ENCODE results near the gene FAM120B.

The FAM120B gene

DNA sequence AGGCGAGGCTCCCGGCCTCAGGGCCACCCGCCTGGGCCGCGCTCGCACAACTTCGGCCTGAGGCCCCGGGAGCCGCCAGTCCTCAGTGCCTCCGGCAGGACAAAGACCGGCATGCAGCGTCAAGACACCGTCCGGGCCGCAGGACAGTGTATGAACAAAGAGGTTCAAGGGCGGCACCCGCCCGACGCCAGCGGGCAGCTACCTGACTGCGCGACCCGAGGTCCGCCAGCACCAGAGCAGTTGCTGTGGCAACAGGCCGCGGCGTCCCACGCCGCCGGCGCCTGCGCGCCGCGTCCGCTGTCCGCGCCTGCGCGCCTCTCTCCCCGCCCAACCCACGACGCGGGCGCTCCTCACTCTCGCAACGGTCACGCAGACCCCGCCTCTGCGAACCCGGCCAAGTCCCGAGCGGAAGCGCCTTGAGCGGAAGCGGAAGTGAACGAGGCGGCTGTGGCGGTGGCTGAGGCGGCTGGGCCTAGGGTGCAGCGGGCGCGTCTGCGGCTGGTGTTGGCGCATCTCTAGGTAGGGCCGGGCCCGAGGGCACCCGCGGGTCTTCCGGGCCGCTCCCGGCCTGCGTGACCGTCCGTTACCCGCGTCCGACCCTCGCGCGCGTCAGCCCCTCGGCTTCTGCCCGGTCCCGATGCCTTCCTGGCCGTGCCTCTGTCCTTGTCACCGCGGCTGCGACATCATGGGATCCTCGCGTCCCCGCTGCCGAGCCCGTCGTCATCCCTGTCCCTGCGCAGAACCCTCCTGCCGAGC lies at the start of gene FAM120B:
TSS of gene FAM120B (plus strand) at position 435 of the 756 bp plus-strand sequence. CDS start 10,633 bp downstream, outside the sequence.
- TF ChIP-seq, protein P1, sequence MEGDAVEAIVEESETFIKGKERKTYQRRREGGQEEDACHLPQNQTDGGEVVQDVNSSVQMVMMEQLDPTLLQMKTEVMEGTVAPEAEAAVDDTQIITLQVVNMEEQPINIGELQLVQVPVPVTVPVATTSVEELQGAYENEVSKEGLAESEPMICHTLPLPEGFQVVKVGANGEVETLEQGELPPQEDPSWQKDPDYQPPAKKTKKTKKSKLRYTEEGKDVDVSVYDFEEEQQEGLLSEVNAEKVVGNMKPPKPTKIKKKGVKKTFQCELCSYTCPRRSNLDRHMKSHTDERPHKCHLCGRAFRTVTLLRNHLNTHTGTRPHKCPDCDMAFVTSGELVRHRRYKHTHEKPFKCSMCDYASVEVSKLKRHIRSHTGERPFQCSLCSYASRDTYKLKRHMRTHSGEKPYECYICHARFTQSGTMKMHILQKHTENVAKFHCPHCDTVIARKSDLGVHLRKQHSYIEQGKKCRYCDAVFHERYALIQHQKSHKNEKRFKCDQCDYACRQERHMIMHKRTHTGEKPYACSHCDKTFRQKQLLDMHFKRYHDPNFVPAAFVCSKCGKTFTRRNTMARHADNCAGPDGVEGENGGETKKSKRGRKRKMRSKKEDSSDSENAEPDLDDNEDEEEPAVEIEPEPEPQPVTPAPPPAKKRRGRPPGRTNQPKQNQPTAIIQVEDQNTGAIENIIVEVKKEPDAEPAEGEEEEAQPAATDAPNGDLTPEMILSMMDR (IDR thresholded peaks at IDR 0.05; ENCODE audit: insufficient read depth, low read length, missing control alignments), result no peak
- ChIA-PET CTCF (interaction anchor here (1.4 kb wide), 1 partner anchor 12 kb away, joined by 4 read pairs; no protein-coding TSS in a partner anchor), POLR2A (interaction anchor here (0.9 to 1.0 kb wide), 2 partner anchors 12 to 132 kb away, joined by 3 to 4 read pairs; no protein-coding TSS in a partner anchor)
- peak; percentile 51 for DNase-seq (ENCODE audit: low read depth, low spot score)
- peak within 1 kb of the TSS; percentile 99 for H3K4me3 ChIP-seq (ENCODE audit: low read depth, low read length)

DNA sequence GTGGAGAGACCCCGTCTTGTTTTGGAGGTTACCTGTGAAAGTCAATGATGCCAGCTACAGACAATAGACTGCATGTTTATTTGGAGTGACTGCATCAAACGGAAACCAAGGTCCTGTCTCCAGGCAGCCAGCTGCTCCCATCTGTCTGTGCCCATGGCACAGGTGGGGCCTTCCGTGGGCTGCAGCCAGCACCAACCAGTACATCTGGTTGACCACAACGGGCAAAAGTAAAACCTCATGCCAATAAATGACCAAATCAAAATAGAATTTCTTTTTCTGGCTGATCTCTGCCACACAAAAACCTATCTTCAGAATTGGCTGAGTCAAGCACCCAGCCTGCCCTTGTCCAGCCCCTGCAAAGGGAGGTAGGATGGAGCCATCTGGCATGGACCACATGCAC lies 49.2 kb upstream of the FAM120B start:
- no peak for DNase-seq (ENCODE audit: low read depth, low spot score)
- CTCF ChIA-PET, result no interaction called here

GRCh38 chr6:170258407-170258806 lies 48.2 kb upstream of the FAM120B start:
- H3K4me3 ChIP-seq (ENCODE audit: low read depth, low read length), result no peak overlapping the region
- no peak for DNase-seq (ENCODE audit: low read depth, low spot score)
- POLR2A ChIA-PET, result no interaction called here
- CTCF ChIA-PET, result no interaction called here
- TF ChIP-seq, protein P1 (IDR thresholded peaks at IDR 0.05; ENCODE audit: insufficient read depth, low read length, missing control alignments), result no peak

More for the DNA sequence above, 49.2 kb upstream of the FAM120B start:
- POLR2A ChIA-PET, result no interaction called here
- H3K4me3 ChIP-seq (ENCODE audit: low read depth, low read length), result no peak overlapping the region
- TF ChIP-seq, protein P1 (IDR thresholded peaks at IDR 0.05; ENCODE audit: insufficient read depth, low read length, missing control alignments), result no peak

- CTCF ChIA-PET, result no interaction called here
- TF ChIP-seq, protein P1 (IDR thresholded peaks at IDR 0.05; ENCODE audit: insufficient read depth, low read length, missing control alignments), result no peak
- POLR2A ChIA-PET, result no interaction called here
- DNase-seq (ENCODE audit: low read depth, low spot score), result no peak
- H3K4me3 ChIP-seq (ENCODE audit: low read depth, low read length), result no peak overlapping the region
Measured at GRCh38 chr6:170259278-170259677, 47.3 kb upstream of the FAM120B start.

- no peak for DNase-seq (ENCODE audit: low read depth, low spot score)
- POLR2A ChIA-PET, result no interaction called here
Measured at GRCh38 chr6:170260686-170261085, 45.9 kb upstream of the FAM120B start.

More at GRCh38 chr6:170260686-170261085, 45.9 kb upstream of the FAM120B start:
- TF ChIP-seq, protein P1 (IDR thresholded peaks at IDR 0.05; ENCODE audit: insufficient read depth, low read length, missing control alignments), result no peak
- CTCF ChIA-PET, result no interaction called here
- H3K4me3 ChIP-seq (ENCODE audit: low read depth, low read length), result no peak overlapping the region
